Prostate gland (tissue), 2 donors: ENCODE measurements around the gene ATP1A1.

ENCODE experiments used
- CTCF ChIP-seq, 4 experiments: fragments of 200-600 bp in 2 of 4; fragments of 450-650 bp in 2 of 4; sonication (generic) in 2 of 4; IDR thresholded peaks; 1 replicate in 3 of 4; 2 replicates in 1 of 4; pipeline ENCODE4 v1.5.1; 2016 to 2019; ENCODE audit warnings: antibody characterized with exemption in 4 of 4, mild to moderate bottlenecking in 2 of 4, moderate library complexity in 2 of 4
- POLR2A ChIP-seq: fragments of 450-650 bp; IDR thresholded peaks from one replicate; pipeline ENCODE4 v1.6.1; 2016; ENCODE audit warnings: antibody characterized with exemption, mild to moderate bottlenecking

GRCh38 chr1:116402333-116402732, 29.3 kb downstream of the ATP1A1 start:
- TF ChIP-seq CTCF (IDR thresholded peaks at IDR 0.05), result no peak
- TF ChIP-seq POLR2A, result no peak
